Hepatocyte (in vitro differentiated cells): Measurements from ENCODE around the gene SPATA20.

Experiments used
- EZH2 ChIP-seq: fragments of 200-600 bp; sonication (generic); IDR thresholded peaks from 2 replicates; pipeline ENCODE4 v1.6.1; 2016; ENCODE audit warnings: antibody characterized with exemption, mild to moderate bottlenecking, borderline replicate concordance
- EZH2phosphoT487 ChIP-seq: fragments of 200-600 bp; sonication (generic); IDR thresholded peaks from one replicate; pipeline ENCODE4 v1.6.1; 2018; ENCODE audit warnings: antibody characterized with exemption, mild to moderate bottlenecking, low read depth, moderate library complexity; ENCODE audit not compliant: unreplicated experiment, severe bottlenecking
- TF ChIP-seq, protein P1 (sequence below): fragments of 200-600 bp; sonication (generic); IDR thresholded peaks from 2 replicates; pipeline ENCODE4 v1.5.1; 2016; ENCODE audit warnings: antibody characterized with exemption, mild to moderate bottlenecking; ENCODE audit not compliant: poor library complexity

DNA sequence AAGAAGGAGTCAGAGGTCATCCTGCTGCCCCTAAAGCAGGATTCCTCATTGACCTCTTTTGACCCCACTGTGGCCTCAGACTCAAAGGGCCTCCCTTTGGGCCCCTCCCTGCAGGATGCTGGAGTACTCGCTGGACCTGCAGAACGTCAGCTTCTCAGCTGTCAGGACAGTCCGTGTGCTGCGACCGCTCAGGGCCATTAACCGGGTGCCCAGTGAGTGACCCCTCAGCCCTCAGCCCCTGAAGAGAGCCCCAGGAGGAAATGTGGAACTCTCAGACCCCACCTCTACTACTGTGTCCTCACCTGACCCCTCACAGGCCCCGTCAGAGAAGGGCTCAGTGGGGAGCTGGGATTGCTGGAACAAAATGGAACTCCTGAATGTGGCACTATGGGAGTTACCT, 22.6 kb downstream of the SPATA20 start:
- TF ChIP-seq, protein P1, sequence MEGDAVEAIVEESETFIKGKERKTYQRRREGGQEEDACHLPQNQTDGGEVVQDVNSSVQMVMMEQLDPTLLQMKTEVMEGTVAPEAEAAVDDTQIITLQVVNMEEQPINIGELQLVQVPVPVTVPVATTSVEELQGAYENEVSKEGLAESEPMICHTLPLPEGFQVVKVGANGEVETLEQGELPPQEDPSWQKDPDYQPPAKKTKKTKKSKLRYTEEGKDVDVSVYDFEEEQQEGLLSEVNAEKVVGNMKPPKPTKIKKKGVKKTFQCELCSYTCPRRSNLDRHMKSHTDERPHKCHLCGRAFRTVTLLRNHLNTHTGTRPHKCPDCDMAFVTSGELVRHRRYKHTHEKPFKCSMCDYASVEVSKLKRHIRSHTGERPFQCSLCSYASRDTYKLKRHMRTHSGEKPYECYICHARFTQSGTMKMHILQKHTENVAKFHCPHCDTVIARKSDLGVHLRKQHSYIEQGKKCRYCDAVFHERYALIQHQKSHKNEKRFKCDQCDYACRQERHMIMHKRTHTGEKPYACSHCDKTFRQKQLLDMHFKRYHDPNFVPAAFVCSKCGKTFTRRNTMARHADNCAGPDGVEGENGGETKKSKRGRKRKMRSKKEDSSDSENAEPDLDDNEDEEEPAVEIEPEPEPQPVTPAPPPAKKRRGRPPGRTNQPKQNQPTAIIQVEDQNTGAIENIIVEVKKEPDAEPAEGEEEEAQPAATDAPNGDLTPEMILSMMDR = no peak
- TF ChIP-seq EZH2phosphoT487 (no peak), EZH2 (no peak)
